Measurements from ENCODE around the gene GRK5.
A peak's percentile ranks its signal among the peaks of the same experiment; 100 is the strongest.

Gene GRK5

DNA sequence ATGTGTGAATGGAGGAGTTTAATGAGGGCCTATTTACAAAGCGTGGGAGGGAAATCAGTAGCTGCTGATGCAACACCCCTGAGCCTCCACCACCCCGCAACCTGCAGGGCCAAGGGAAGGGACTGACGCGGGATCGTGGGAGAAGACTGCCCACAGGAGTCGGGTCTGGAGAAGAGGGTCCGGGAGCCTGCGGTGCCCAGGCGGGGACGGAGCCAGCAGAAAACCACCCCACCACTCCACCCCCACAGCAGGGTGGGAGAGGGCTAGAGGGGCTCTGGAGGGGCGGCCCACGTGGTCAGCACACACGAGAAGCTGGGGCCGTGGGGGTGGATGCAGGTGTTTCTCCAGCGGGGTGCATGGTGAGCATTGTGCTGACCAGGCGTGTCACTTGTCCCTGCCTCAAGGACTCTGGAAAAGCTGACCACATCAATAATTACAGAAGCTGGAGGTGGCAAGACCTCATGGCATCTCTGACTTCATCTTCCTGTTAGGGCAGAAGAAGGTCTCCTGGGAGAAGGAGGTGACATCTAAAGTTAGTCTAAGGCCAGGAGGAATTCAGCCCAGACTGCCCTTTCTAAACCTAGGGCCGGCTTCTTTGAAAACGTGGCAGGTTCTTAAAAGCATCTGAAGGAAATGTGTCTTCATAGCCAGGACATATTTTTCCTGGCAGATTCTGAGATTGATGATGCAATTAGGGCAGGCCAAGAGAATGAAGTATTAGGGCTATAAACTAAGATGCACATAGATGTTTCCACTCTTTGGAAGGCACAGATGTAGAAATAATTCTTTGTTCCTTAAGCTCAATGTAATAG is 184.3 kb downstream of the GRK5 start:
- no peak for DNase-seq

DNA sequence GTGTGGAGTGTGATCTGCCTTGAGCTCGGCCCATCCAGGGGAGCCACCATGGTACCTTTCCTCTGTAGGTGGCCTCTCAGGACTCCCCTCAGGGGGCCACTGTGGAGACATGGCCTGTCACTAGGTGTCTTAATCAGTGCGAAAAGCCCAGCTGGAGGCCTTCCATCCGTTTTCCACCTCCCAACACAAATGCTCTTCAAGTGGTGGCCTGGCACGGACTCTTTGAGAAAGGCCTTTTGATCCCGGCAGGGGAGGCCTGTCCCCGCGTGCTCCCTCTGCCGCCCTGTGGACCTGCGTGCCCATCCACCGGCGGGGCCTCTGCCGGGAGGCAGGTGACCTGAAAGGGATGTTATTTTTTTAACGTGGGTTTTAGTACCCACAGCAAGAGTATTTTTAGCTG is 185.6 kb downstream of the GRK5 start:
- DNase-seq: no peak

DNA sequence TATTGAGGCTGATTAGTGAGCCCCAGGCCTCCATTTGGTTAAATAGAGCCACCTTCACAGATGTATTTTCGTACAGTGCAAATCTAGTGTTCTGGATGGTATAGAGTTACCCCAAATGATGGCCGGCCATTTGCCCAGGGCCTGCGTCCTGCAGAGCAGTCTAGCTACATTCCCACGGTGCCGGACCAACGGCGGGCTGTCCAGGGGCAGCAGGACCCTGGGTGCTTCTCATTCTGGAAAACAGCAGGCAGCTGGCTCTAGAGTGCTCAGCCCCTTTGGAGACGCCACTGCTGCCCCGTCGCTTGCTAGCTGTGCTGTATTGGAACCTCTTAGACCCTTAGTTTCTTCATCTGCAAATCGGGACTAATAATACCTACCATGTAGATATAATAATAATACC is 186.1 kb downstream of the GRK5 start:
- no peak for DNase-seq

DNA sequence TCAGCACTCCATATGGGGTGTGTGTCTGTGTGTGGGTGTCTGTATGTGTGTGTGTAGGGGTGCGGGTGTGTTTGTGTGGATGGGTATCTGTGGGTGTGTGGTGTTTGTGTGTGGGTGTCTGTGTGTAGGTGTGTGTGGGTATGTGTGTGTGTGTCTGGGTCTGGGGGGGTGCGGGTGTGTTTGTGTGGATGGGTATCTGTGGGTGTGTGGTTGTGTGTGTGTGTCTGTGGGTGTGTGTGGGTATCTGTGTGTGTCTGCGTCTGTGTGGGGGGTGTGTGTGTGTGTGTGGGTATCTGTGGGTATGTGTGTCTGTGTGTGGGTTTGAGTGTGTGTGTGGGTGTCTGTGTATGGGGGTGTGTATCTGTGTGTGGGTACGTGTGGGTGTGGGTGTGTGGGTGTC is 186.5 kb downstream of the GRK5 start:
- no peak for DNase-seq

DNA sequence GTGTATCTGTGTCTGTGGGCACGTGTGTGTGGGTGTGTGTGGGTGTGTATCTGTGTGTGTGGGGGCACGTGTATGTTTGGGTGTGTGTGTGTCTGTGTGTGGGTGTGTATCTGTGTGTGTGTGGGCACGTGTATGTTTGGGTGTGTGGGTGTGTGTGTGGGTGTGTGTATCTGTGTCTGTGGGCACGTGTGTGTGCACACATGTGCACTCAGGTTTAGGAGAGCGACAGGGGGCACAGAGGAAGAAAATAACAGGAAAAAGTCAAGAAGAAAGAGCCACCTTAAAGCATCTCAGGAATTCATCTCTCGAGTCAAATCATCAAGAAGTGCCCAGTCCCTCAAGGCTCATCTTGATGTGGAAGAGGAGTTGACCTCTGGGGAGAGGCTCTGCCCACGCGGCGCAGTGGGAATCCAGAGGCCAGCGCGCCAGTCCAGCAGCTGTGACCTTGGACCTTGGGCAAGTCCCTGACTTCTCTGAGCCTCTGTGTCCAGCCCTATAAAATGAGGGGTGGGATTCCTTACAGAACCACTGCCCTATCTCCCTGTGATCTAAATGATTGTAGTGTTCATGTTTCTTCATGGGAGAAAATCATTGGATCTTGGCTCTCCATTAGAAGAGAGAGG is 187.4 kb downstream of the GRK5 start:
- no peak for DNase-seq

DNA sequence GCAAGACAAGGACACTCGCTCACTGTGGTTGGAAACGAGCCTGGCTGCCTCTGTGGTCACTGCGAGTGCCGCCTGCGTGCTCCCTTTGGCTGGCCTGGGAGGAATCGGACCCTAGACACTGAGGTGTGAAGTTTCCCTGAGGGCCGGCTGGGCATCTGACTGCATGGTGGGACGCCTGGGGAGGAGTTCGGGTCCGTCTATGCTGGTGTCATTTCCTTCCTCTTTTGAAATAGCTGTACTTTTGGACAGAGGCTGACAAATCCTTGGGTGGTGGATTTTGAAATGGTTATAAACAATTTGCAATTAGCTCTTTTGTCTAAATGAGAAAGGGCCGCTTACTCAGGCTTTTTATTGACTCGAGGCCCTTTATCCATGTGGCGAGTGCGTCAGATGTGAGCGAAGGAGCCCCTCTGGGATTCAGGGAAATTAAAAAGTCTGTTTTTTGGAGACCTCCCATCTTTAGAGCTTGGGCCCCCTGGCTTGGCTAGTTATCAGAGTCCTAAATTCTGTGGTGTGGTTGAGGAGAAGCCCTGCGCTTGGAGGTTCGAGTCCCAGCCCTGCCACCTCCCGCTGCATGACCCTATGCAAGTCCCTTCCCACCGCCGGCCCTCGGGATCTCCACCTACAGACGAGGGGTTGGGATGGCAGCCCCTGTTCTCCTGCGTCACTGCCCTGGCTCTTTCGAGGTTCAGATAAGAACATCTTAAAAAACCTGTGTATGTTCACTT is 188.1 kb downstream of the GRK5 start:
- DNase-seq: no peak

DNA sequence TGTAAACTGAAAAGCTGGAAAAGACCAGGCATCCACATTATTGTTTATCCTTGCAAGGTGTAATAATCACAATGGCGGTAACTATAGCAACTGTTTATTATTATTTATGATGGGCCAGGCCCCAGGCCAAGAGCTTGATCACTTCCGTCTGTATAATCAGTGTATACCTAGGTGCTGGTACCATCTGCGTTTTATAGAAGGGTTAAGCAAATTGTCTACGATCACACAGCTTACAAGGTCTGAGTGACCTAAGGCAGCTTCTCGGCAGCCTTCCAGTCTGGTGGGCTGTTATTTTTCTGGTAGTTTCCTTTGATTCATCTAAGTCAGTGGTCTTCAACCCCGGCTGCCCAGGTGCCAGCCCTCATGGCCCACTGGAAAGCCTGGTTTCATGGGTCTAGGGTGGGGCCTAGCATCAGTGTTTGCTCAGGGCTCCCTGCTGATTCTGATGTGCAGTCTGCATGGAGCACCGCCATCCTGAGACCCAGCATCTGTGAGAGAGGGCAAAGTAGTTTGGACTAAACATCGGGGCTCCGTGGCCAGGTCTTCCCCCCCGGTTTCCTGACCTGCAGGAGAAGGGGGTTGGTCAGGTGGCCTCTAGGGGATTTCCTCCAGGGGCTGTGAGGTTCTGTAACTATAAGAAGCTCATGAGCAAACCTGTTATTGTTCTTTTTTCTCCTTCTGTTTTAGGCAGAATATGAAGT is 188.8 kb downstream of the GRK5 start:
- peak; percentile 9 for DNase-seq

DNA sequence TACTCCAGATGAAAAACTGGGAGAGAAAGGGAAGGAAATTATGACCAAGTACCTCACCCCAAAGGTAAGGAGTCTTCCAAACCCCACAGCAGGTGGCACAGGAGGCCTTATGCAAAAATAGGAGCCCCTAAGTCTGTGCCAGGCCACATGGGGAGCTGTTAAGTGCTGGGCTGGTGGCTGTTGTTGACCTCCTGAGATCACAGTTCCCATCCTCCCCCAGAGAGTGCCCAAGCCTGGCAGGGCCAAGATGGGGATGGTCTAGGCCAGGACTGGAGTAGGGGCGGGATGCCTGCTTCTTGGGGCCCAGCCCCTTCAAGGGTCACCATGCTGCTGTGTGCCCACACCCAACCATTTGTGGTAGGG is 189.3 kb downstream of the GRK5 start:
- DNase-seq: no peak

DNA sequence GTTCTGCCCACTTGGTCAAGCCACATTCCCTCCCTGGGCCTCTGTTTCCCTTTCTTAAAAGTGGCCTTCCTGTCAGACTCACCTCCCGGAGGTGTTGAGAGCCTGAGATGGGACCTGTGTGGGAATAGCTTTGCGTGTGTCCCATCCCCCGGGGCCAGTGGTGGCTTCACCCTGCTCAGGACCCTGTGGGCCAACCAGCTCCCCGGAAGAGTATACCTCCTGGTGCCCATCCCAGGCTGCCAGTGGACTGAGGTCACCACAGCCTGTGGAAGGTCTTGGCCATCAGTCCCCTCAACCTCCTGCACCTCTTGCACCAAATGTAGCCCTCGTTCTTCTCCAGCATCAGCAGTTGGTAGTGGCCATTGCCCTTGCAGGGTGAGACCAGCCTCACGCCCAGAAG is 190.0 kb downstream of the GRK5 start:
- no peak for DNase-seq

DNA sequence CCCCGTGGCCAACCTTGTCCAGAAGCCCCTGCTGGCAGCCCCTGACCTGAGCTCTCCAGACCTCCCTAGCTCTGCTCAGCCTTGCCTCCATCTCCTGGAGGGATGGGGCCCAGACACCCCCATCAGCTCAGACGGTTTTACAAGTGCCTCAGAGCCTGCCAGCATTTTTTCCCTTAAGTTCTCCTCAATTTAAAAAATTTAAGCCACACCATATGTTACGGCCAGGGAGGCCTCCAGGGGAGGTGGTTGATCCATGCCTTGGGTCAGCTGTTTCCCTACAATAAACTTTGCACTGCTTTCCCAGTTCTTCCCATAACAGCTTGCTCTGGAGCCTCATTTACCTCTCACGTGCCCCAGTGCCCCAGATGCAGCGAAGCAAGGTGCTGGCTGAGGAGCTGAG is 191.6 kb downstream of the GRK5 start:
- no peak for DNase-seq

DNA sequence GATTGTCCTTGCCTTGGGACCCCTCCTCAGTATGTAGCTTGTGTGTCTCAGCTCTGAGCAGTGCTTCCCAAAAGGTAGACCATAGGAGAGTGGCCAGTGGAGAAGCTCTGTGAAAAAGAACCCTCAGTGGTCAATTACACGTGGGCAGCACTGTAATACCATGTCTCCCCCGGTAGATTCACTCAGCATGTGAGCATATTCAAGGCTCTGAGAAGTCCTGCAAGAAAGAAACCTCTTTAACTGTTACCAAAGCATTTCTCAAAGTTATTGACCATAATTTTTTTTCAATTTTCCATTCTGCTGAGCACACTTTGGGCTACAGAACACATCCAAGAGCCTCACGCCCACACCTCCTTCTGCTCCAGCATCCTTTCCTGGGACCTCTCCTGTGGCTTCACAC is 192.1 kb downstream of the GRK5 start:
- DNase-seq: no peak

DNA sequence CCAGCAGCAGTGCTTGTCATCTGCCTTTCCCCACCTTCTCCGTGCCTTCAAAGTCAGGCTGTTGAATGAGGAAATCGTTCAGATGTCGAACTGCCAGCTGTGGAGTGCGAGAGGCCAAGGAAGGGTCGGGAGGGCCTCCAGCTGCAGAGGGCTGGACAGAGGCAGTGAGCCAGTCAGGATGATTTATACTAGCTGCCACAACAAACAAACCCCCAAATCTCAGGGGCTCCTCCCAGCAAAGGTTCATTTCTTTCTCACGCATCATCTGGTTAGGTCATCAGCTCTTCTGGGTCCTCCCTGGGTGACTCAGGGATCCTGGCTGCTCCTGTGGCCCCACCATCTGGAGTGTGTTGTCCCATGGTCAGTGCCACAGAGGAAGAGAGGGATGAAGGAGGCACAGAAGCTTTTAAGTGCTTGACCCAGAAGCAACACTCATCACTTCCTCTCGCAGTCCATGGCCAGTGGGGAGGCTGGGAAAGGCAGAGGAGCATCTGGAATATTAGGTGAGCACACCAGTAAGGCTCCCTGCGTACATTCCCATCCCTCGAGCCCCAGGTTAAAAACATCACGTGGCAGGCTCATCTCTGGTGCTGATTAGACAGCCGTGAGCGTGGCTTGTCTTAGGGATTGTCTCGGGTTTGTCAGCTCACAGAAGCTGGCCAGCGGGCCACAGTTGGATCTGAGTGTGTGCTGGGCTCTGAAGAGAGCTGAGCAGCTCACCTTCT is 194.5 kb downstream of the GRK5 start:
- DNase-seq: no peak

DNA sequence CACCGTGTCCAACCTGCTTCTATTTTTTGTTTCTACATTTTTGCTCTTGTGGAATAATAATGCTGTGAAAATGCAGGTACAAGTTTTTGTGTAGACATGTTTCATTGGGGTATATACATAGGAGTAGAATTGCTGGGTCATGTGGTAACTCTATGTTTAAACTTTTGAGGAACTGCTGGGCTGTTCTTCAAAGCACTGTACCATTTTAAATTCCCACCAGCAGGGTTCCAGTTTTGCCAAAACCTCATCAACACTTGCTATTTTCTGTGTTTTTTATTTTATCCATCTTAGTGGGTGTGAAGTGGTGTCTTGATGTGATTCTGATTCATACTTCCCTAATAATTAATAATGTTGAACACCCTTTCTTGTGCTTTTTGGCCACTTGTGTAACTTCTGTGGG is 196.6 kb downstream of the GRK5 start:
- no peak for DNase-seq

DNA sequence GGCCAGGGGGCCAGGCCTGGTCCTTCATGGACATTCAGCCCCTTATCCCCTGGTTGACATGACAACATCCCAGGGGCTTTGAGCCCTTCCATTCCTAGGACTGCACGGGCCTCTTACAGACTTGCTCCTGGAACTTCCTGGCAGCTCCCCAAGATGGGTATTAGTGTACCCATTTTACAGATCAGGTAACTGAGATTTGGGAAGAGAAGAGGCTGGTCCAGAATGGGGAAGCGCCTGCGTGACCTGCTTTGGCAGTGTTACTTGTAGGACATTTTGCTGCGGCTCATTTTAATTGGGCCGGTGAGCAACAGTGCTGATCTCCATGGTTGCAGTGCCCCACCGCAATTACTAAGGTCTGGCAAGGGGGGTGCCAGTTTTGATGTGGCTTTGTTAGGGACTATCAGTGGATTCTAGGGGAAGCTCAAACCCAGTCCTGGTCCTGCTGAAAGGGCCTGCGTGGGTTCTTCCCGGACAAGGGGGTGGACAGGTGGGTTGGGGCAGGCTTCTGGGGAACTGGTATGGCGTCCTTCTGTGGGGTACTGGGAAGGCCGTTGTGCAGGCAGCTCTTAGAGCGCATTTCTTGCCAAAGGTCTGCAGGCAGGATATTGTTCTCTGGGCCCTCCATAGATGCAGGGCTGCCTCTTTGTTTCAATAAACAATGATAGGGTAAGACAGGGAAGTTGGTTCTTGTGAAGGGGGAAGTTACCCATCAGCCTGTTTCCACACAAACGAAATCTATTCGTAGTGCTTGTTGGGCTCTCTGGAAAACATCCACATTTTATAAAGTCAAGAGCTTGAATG is 197.5 kb downstream of the GRK5 start:
- DNase-seq: no peak

DNA sequence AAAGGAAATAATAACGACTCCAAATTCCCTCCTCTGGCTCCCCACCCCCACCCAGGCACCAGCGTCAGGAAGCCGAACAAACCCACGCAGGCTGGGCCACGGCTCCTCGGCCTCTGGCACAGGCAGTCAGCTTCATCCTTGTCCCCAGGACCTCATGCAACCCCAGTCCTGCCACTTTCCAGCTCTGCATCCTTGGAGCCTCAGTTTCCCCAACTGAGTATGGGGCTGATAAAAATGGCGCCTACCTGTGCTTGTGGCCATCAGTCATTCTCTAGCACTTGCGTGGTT is 198.1 kb downstream of the GRK5 start:
- DNase-seq: no peak

DNA sequence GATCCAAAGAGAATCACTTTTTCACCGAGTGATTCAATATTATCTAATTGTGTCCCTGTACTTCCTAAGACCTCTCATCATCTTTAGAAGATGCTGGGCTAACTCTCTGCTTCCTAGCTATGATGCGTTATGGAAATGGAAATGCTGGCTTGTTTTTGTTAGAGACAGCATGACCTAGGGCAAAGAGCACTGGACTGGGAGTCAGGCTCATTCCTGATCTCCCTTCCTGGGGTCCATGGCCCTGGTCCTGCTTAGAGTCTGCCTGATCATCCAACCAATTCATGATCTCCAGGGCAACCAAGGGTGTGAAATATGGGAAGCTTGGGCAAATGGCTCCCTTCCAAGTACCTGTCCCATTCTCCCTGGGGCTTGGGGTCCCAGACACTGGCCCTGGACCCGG is 198.8 kb downstream of the GRK5 start:
- no peak for DNase-seq

DNA sequence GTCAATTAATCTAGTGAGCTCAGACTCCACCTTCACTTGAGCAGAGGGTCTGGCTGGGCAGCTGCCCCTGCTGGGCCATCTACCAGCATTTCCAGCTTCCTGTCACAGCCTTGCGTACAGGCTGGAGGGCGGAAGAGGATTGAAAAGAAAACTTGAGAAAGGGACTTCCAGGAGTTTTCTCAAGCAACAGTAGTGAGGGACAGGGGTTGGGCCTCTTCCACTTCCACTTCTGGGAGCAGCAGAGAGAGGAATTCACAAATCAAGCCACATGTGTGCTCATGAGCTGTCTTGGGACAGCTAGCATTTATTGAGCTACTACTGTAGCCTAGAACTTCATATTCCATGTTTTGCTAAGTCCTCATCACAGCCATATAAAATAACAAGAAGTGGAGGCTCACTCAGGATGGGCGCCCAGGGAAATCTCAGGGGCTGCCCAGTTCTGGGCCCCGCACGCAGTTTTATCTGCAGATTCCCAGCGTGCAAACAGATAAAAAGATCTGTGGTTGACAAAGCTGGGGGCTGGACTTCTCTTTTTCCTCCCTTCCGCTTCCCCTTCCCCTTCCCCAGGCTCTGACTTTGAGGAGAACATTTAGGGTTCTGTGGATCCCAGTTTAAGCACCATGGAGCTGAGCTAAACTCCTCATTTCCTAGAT is 199.4 kb downstream of the GRK5 start:
- DNase-seq: no peak

DNA sequence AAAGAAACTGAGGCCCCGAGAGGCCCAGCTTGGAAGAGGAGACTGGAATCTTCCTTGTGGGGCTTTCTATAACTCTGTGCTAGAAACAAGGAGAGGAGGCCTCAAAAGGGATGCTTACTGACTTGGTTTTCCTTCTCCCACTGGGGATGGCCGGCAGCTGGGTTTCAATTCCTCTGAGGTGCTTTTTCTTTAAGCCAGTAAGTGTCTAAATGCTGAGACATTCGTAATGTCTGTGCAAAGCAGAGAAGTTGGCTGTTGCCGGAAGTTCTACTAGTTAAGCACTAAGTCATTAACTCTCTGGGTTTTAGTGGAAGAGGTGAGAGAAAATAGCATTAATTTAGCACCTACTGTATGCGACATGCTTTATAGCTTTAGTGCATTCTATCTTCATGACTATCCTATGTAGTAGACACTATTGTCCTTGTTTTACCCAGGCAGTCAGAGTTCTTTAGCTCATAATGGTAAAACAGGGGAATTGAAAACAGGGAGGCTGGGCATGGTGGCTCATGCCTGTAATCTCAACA is 199.9 kb downstream of the GRK5 start:
- no peak for DNase-seq

DNA sequence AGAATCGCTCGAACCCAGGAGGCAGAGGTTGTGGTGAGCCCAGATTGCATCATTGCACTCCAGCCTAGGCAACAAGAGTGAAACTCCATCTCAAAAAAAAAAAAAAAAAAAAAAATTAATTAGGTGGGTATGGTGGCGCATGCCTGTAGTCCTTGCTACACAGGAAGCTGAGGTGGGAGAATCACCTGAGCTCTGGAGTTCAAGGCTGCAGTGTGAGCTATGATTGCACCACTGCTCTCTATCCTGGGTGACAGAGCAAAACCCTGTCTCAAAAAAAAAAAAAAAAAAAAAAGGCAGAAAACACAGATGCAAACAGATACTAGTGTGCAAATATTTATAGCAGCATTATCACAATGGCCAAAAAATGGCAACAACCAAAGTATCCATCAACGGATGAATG is 200.7 kb downstream of the GRK5 start:
- DNase-seq: no peak

DNA sequence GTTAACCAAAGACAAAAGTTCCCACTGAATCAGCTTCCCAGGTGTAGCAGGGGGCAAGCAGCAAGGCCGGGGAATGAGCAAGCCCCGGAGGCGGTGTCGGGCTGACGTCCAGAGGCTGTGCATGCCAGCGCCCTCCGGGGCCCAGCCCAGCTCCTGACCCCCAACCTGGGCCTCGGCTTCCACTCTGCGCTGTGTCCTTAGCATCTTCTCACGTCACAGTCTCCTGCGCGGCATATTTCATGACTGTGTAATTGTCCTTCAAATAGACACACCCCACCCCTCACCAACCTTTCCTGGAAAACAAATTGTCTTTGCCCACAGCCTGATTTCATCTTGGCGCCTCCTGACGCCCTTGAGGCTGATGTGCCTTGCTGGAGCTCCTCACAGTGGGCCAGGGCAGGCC is 201.6 kb downstream of the GRK5 start:
- no peak for DNase-seq

DNA sequence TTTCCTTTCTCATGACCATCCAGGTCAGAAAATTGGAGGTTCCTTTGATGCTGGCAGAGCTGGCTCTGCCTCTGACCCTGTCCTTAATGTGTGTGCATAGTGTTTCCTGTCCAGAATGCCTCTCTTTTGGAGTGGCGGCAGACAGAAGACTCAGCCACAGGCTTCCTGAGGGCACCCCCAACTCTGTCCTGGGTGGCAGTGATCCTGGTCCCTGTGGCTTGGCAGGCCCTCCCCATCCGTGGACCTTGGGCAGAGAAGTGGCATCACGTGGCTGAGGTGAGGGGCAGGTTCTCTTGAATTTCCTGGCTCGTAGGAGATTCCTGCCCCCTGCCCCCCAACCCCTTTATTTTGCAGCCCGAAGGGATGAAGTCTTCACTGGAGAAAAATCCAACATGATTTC is 202.0 kb downstream of the GRK5 start:
- no peak for DNase-seq

DNA sequence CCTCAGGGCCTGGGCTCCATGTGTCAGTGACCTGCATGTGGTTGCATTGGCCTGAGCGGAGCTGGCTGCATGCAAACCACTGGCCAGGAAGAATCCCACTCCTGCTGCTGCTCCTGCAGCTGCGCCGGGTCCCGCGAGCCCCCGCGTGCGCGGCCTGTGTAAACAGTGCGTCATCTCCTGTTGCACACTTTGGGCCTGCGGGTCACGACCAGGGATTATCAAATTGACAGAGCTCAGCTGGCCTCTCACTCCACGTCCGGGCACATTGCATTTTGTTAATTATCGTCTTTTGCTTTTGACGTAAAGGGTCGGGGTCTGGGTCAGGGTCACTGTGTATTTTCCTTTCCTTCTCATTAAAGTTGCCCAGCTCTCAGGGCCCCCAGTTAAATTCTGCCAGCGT is 202.5 kb downstream of the GRK5 start:
- no peak for DNase-seq

Measured in NCI-H774 (cell line).